ENCODE data around the gene ITM2B.

The ITM2B gene

GRCh38 chr13:48311223-48311622 lies 78.2 kb downstream of the ITM2B start:
- Histone ChIP-seq H3K36me3 (ENCODE audit: low read length) (peaks cover 41% of the 10 kb centered on the region; the same call in 1 of the 2 replicates), H3F3A (ENCODE audit: insufficient read depth) (peaks cover 9% of the 10 kb centered on the region; the same call in 1 of the 2 replicates), H3K9me2 (replicated peaks; ENCODE audit: insufficient read depth, low read length) (no peaks in the 10 kb centered on the region), H2AFZ (ENCODE audit: low read depth, low read length, severe bottlenecking) (no peak overlapping the region), H4K20me1 (ENCODE audit: low read depth, low read length) (peaks cover 20% of the 10 kb centered on the region; the same call in 1 of the 2 replicates), H3K4me2 (ENCODE audit: low read depth, low read length, poor library complexity, severe bottlenecking) (no peak overlapping the region), H3K9me3 (ENCODE audit: insufficient read depth, low read length) (no peaks in the 10 kb centered on the region), H3K9ac (ENCODE audit: low read length) (no peak overlapping the region), H3K27me3 (ENCODE audit: low read length) (no peaks in the 10 kb centered on the region), H3K79me2 (ENCODE audit: insufficient read depth, low read length) (peaks cover 93% of the 10 kb centered on the region), H3K4me3 (ENCODE audit: insufficient read depth, low read length, poor library complexity, severe bottlenecking) (no peak overlapping the region), H3K27ac (ENCODE audit: low read depth, low read length) (no peak overlapping the region)
- TF ChIP-seq, protein P1, sequence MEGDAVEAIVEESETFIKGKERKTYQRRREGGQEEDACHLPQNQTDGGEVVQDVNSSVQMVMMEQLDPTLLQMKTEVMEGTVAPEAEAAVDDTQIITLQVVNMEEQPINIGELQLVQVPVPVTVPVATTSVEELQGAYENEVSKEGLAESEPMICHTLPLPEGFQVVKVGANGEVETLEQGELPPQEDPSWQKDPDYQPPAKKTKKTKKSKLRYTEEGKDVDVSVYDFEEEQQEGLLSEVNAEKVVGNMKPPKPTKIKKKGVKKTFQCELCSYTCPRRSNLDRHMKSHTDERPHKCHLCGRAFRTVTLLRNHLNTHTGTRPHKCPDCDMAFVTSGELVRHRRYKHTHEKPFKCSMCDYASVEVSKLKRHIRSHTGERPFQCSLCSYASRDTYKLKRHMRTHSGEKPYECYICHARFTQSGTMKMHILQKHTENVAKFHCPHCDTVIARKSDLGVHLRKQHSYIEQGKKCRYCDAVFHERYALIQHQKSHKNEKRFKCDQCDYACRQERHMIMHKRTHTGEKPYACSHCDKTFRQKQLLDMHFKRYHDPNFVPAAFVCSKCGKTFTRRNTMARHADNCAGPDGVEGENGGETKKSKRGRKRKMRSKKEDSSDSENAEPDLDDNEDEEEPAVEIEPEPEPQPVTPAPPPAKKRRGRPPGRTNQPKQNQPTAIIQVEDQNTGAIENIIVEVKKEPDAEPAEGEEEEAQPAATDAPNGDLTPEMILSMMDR (IDR thresholded peaks at IDR 0.05; ENCODE audit: insufficient read depth, low read length, poor library complexity, severe bottlenecking) = no peak
- no peak for TF ChIP-seq EZH2phosphoT487 (conservative IDR thresholded peaks at IDR 0.05; ENCODE audit: low read length)

DNA sequence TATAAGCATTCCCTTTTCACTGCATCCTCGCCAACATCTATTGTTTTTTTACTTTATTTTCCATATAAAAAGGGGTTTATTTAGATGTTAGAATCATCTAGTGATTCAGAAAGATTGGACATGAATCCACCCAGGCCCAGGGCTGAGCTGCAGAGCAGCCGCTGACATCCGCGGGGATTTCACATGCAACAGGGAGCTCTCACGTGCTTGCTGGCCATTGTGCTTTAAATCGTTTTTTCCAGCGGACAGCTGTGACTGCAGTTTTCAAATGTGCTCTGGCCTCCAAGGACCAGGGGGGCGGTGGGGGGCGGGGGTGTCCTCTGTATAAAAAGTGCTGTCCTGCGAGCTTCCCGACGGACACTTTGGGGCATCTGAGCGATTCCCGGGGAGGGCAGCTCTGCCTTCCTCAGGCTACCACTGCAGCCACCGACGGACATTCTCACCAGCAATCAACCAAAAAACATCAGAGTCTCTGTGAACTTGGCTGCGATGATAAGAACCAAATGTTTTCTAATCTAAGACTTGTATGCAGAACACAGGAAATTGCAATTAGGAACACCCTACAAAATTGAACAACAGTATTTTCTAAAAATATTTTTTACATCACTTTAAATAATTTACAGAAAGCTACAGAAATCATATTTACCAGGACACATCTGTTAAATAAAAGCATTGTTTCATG lies 83.1 kb downstream of the ITM2B start:
- H3K79me2 ChIP-seq (ENCODE audit: insufficient read depth, low read length) = peaks cover 75% of the 10 kb centered on the region
- no peaks in the 10 kb centered on the region for H3K9me2 ChIP-seq (replicated peaks; ENCODE audit: insufficient read depth, low read length)
- H3K9ac ChIP-seq (ENCODE audit: low read length) = no peak overlapping the region
- peaks cover 2% of the 10 kb centered on the region; the same call in 1 of the 2 replicates for H4K20me1 ChIP-seq (ENCODE audit: low read depth, low read length)
- H3K9me3 ChIP-seq (ENCODE audit: insufficient read depth, low read length) = no peaks in the 10 kb centered on the region
- peaks cover 15% of the 10 kb centered on the region; the same call in 1 of the 2 replicates for H3K36me3 ChIP-seq (ENCODE audit: low read length)
- TF ChIP-seq EZH2phosphoT487 (conservative IDR thresholded peaks at IDR 0.05; ENCODE audit: low read length) = no peak
- TF ChIP-seq, protein P1 (IDR thresholded peaks at IDR 0.05; ENCODE audit: insufficient read depth, low read length, poor library complexity, severe bottlenecking) = no peak
- H2AFZ ChIP-seq (ENCODE audit: low read depth, low read length, severe bottlenecking) = no peak overlapping the region
- H3K27me3 ChIP-seq (ENCODE audit: low read length) = no peaks in the 10 kb centered on the region
- no peak overlapping the region for H3K4me2 ChIP-seq (ENCODE audit: low read depth, low read length, poor library complexity, severe bottlenecking)
- H3K27ac ChIP-seq (ENCODE audit: low read depth, low read length) = no peak overlapping the region
- H3K4me3 ChIP-seq (ENCODE audit: insufficient read depth, low read length, poor library complexity, severe bottlenecking) = no peak overlapping the region
- 0 out of 2 replicates have a peak, but pooled peaks cover 4% of the 10 kb centered on the region for H3F3A ChIP-seq (ENCODE audit: insufficient read depth)

DNA sequence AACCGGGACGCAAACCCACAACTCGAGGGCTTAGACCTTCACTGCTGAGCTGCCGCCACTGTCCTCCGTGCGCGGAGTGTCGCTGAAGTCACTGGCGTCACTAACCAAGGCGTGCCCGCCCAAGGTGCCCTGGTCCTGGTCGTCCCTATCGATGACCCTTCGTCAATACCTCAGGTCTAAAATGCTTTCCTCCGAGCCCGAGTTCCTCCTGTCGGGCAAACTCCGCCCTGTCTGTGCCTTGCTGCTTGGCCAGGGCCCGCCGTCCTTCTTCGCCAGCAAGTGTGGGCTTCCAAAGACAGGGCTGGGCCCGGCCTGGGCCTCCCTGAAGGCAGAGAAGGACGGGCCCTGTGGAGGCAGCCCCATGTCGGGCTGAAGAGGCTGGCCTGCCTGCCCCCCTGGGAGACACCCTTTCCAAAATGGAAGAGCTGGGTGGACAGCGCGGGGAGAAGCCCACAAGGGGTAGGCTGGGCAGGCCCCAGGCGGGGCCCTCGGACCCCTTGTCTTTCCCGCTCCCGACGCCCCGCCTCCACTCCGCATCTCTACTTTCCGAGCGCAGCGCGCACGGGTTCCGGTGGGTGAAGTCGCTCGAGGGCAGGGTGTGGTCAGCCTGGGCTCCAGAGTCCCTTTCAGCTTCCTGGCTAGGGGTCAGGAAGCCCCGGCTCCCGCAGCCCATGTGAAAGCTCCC lies 84.0 kb downstream of the ITM2B start:
- Histone ChIP-seq H3K79me2 (ENCODE audit: insufficient read depth, low read length) (peaks cover 78% of the 10 kb centered on the region), H3K4me2 (ENCODE audit: low read depth, low read length, poor library complexity, severe bottlenecking) (no peak overlapping the region), H3K9me3 (ENCODE audit: insufficient read depth, low read length) (no peaks in the 10 kb centered on the region; the same call in 1 of the 2 replicates), H3K9ac (ENCODE audit: low read length) (no peak overlapping the region), H3K27me3 (ENCODE audit: low read length) (no peaks in the 10 kb centered on the region), H2AFZ (ENCODE audit: low read depth, low read length, severe bottlenecking) (no peak overlapping the region), H4K20me1 (ENCODE audit: low read depth, low read length) (no peaks in the 10 kb centered on the region), H3F3A (ENCODE audit: insufficient read depth) (0 out of 2 replicates have a peak, but pooled peaks cover 3% of the 10 kb centered on the region), H3K9me2 (replicated peaks; ENCODE audit: insufficient read depth, low read length) (no peaks in the 10 kb centered on the region), H3K4me3 (ENCODE audit: insufficient read depth, low read length, poor library complexity, severe bottlenecking) (no peak overlapping the region), H3K36me3 (ENCODE audit: low read length) (peaks cover 14% of the 10 kb centered on the region), H3K27ac (ENCODE audit: low read depth, low read length) (no peak overlapping the region)
- TF ChIP-seq, protein P1 (IDR thresholded peaks at IDR 0.05; ENCODE audit: insufficient read depth, low read length, poor library complexity, severe bottlenecking) = no peak
- TF ChIP-seq EZH2phosphoT487 (conservative IDR thresholded peaks at IDR 0.05; ENCODE audit: low read length) = no peak

Measured in SU-DHL-6 (cell line).